NCI-H2107 treated with DMSO at 0.1 percent for 48 hours (cell line): ENCODE data around the gene ANK2.
A peak's percentile ranks its signal among the peaks of the same experiment; 100 is the strongest.

ENCODE experiments used
- DNase-seq: peaks from one replicate; lab custom pipeline; 2025; ENCODE audit not compliant: unreplicated experiment; lab: John Stamatoyannopoulos, UW

The ANK2 gene

DNA sequence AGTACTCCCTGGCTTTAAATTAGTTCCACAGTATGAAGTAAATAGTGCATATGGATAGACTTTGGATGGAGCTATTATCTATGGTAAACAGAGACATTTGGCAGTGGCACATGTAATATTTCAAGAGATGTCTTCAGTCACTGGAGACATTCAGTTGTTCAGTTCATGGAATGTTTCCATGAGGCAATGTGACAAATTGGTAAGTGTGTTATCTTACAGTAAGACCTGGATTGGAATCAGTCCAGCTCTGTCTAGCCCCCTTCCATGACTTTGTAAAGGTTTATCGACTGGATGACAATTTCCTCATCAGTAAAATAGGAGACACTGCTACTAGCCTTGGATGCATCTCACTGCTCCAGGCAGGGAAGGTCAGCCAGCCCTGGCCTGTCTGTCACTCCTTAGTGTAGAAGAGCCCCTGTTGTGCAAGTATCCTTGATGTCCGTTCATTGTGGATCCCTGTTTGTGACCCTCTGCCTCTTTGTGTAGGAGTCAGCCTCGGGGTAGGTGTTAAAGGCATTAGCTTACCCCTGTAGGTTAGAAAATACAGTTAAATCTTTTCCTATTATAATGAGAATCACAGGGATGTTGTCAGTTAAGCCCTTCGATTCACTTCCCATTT lies 335.9 kb downstream of the ANK2 start:
- no peak for DNase-seq

- no peak for DNase-seq
Measured at GRCh38 chr4:113389160-113389559, 339.7 kb downstream of the ANK2 start.

- DNase-seq = no peak
Measured at GRCh38 chr4:113390850-113391249, 341.4 kb downstream of the ANK2 start.

DNA sequence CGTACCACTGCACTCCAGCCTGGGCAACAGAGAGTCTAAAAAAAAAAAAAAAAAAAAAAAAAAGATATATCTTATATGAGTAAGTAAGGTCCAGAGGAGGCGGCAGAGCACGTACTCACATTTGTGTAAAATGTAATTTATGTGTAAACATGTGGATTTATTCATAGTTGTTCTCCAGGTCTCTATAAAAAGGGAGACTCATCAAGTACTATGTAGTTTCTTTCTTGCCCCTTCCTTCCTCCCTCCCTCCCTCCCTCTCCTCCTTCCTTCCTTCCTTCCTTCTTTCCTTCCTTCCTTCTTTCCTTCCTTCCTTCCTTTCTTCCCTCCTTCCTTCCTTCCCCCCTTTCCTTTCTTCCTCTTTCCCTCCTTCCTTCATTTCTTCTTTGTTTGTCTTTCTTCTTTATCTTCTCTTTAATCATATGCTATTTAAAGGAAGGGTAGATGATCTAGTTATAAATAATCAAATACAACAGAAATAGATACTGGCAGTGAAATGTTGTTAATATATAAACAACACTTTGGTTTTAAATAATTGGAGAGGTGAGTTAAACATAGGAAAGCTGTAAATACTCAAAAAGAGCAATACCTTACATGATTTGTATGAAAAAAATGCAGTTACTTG lies 344.8 kb downstream of the ANK2 start:
- no peak for DNase-seq

GRCh38 chr4:113394730-113395530 lies 345.5 kb downstream of the ANK2 start:
- peak; percentile 42 for DNase-seq

- no peak for DNase-seq
Measured at GRCh38 chr4:113397114-113397701, 347.8 kb downstream of the ANK2 start.

DNA sequence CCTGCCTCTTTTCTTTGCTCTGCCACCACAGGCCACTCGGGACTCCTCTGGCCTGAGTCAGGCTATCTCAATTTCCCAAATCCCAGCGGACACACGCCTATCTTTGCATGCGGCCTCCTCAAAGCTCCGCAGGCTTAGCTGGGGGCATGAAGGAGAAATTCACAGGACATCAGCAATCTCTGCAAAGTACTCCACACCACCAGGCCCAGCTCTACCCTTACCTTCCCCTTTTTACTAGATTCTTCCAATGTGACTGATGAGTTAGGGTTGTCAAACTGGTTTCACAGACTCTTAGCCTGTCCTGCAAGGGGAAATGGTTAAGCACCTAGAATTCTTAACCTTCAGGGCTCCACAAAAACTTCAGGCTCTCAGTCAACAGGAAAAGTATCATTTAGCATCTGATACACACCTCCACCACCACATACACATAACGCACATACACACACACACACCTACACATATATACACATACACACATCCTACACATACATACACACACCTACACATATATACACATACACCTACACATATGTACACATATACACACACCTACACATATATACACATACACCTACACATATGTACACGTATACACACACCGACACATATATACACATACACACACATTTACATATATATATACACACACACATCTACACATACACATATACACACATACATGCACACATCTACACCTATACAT lies 349.1 kb downstream of the ANK2 start:
- DNase-seq = no peak

DNA sequence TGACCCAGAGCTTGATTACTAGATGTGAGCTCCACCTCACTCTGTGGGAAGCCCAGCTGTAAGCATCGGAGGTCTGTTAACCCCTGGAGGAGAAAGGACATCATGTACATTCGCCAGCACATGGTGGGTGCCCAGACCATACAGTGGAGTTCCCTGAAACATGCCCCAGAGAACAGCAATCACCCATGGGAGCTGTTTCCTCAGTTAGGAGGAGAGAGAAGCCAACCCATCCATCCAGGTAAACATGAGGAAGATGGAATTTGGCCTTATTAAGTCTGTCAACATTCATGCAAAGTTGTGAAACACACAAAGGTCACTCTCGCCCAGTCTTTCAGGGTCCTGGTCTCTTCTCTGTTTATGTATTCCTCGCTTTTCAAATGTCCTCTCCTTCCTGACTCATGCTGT lies 354.7 kb downstream of the ANK2 start:
- no peak for DNase-seq

DNA sequence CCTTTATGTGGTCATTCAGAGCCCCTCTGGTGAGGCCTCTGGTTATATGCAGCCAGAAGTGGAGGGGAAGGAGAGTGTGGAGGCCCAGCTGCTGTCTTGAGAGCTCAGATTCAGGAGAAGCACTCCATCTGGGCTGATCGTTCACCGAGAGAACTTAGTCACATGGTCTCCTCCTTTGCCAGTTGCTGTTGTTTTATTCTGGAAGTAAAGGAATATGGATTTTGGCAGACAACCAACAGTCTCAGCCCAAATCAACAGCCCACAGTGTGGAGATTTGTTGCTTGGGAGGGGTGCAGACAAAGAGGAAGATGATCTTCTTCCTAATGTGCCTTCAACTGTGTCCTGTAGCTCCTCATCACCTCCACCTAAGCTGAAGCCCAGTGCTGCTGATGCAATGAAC lies 355.4 kb downstream of the ANK2 start:
- DNase-seq = no peak

DNA sequence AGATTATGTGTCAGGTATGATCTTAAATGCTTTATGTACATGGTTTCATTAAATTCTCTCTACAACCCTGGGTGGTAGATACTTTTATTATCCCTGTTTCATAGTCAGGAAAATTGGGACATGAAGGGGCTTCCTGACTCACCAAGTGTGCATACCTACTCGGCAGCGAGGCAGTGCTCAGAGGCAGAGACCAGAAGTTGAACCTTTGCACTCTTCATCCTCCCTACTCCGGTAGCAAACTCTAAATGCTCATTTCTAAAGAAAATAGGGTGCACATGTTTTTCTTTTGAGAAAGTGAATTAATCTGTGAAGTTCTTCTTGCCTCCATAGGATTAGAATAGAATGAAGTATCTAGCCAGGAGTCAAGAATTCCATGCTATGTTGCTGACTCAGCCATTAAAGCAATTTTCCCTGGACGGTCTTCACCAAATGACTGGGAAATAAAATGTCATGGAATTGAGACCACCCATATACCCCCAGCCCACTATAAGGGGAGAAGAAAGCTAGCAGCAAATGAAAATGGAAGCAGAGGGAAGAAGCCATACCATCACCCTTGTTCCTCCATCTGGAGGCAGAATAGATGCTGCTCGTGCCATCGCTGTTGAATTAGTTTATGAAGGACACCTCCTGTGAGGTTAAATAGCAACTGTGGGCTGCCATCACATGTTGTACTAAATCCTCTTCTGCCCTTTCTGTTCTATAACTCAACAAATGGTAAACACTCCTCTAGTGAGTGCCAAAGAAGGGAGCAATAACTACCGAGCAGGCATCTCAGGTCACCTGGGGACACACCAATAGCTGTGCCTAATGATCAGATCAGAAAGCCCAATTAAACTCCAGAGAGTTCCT lies 356.6 kb downstream of the ANK2 start:
- DNase-seq = no peak

DNA sequence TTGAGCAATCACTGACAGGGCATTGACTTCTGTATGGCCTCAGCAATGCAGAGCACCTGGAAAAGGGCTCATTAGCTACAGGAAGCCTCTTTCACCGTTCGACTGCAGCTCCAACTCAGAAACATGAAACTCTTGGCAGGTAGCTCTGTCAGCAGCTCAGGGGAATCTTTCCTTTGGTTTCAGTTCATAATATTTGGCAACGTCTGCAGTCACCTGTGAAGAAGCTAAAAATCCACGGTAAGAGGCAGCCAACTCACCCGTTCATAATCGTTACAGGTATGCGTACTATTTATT lies 357.2 kb downstream of the ANK2 start:
- DNase-seq = peak; percentile 60

- DNase-seq = no peak
Measured at GRCh38 chr4:113407409-113407808, 358.0 kb downstream of the ANK2 start.

- DNase-seq = no peak
Measured at GRCh38 chr4:113409181-113409580, 359.7 kb downstream of the ANK2 start.

DNA sequence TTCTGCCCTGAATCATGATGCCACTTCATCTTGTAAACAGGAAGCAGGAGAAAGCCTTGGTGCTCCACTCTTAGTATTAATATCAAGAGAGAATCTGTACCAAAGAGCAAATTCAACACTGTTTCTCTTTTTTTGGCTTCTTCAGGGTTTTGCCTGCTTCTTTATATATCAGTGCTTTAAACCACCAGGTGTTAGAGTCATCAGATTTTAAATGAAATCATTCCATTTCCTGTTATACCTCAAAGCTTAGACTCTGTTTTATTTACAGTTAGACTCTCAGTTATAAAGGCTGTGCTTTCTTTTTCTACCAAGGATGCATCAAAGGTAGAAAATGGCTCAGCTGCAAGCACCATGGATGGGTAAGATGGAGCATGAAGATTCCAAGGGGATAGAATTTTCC lies 361.2 kb downstream of the ANK2 start:
- no peak for DNase-seq

DNA sequence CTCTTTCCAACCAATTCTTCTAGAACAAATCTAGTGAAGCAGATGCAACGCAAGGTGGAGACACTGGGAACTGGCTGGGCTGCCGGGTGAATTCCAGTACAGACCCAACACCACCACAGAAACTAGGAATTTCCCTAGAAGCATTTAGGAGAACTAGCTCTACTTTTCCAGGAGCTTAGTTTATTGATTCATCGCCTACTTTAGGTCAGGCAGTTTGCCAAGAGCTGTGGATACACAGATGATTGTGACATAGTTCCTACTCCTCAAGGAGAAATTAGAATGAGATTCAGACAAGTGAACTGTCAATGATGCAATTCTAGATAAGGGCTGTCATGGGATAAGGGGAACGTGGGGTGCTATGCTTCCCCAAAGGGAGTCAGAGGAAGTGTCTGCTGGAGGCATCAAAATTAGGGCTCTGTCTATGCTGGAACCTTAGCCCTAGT lies 362.1 kb downstream of the ANK2 start:
- DNase-seq = no peak

DNA sequence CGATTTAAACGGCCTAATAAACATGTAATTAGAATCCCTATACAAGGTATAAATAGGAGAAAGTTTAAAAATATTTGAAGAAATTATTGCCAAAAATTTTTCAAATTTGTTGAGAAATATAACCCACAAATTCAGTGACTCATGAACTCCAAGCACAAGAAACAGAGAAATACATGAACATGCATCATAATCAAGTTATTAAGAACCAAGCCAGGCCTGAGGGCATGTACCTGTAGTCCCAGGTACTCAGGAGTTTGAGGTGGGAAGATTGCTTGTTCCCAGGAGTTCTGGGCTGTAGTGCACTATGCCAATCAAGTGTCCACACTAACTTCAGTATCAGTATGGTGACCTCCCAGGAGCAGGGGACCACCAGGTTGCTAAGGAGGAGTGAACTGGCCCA lies 370.2 kb downstream of the ANK2 start:
- DNase-seq = no peak

DNA sequence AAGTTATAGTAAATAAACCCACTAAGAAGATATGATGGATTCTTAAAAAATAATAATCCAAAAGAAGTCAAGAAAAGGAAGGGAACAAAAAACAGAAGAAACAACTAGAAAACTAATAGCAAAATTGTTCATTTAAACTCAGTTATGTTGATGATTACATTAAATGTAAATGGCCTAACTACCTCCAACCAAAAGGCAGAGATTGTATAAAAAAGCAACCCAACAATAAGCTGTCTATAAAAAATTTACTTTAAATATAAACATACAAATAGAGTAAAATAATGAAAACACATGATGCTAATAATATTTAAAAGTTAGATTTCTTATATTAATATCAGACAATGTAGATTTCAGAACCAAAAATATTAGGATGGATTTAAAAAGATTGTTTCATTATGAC lies 371.5 kb downstream of the ANK2 start:
- DNase-seq = no peak

DNA sequence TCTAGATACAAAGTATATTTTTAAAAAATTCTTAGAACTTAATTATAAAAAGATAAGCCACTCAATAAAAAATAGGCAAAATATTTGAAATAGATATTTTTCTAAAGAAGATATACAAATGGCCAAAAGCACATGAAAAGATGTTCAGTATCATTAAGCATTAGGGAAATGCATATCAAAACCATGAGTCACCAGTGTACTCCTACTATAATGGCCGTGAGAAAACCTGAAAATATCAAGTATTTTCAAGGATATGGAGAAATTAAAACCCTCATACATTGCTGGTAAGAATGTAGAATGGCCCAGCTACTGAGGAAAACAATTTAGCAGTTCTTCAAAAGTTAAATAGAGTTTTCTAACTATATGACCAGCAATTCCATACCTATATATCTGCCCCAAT lies 374.2 kb downstream of the ANK2 start:
- no peak for DNase-seq

GRCh38 chr4:113433116-113433515 lies 383.7 kb downstream of the ANK2 start:
- no peak for DNase-seq
